HG02973 (cell line): ENCODE measurements around the gene TMEM165.

Source experiments
- ATAC-seq: cut with Tn5 transposase; IDR thresholded peaks from one replicate; pipeline ENCODE4 v1.9.1; 2021; ENCODE audit warnings: moderate library complexity; ENCODE audit not compliant: unreplicated experiment

Gene TMEM165

GRCh38 chr4:55367084-55367722 is 28.6 kb upstream of the TMEM165 start:
- ATAC-seq = no peak

DNA sequence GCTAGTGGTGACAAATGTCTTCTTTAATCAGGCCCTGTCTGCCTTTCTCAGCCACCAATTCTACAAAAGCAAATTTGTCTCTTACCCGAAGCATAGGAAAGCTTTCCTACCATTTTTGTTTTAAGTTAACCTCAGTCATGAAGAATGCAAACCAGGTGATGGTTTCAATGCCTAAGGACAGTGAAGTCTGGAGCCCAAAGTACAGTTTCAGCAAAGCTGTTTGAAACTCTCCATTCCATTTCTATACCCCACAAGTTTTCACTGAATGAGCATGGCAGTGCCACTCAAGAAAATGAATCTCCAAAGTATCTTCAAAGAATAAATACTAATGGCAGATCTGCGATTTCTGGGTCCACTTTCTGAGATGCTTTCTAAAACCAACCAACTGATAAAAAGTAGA is 25.8 kb upstream of the TMEM165 start:
- ATAC-seq = no peak

GRCh38 chr4:55372259-55372658 is 23.5 kb upstream of the TMEM165 start:
- ATAC-seq = no peak

DNA sequence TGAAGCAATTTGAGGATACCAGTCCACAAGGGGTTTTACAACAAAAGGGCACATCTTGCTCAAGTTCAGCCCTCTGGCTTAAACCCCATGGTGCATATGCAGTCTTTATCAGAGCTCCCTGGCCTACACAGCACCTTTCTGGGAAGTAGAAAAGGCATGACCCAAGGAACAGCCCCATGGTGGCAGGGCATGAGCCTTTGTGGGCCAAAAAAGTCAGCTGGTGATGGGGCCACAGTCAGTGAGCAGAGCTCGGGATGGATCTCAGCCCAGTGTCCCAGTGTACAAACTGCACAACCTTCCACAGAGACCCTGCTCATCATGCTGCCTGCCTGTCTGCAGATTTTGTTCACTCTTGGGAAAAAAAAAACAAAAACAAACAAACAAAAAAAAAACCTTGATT is 22.3 kb upstream of the TMEM165 start:
- ATAC-seq = no peak

- ATAC-seq = no peak
Observed at GRCh38 chr4:55376698-55377097, 19.1 kb upstream of the TMEM165 start.

DNA sequence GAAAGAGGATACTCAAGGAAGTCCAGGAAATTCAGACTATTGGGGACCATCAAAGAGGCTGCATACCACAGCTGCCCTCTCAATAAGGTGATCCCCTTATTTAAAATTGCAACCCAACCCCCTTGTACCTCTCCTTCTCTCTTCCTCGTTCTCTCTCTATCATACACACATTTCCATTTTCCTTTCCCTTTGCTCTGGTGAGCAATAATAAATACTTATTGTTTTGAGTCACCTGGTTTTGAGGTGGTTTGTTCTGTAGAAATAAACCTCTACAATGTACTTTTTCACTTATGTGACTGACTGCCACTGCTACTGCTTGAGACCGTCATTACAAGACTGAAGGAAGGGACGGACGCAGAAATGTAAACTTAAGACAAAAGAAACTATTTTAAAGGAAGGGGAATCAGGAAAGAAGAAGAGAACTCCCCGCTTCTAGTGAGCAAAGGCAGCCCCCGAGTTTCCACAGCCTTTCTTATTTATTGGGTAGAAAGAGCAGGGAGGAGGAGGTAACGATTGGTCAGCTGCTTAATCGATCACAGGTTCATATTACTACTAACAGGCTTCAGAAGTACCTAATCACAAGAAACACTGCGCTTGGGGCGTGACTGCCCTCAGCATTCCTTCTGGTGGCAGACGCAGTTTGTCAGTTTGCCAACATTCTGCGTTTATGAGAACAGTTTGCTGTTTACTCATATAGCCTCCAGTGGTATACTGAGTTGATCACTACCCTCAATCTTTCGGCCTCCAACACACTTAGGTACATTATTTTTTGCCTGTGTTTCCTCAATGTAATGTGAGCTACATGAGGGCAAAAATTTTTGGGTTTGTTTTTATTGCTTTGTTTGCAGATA is 16.9 kb upstream of the TMEM165 start:
- ATAC-seq = no peak

GRCh38 chr4:55380576-55380975 is 15.2 kb upstream of the TMEM165 start:
- ATAC-seq = no peak

- no peak for ATAC-seq
Observed at GRCh38 chr4:55381502-55381901, 14.3 kb upstream of the TMEM165 start.

GRCh38 chr4:55382488-55383003 is 13.2 kb upstream of the TMEM165 start:
- no peak for ATAC-seq

- ATAC-seq = no peak
Observed at GRCh38 chr4:55385201-55385649, 10.5 kb upstream of the TMEM165 start.

DNA sequence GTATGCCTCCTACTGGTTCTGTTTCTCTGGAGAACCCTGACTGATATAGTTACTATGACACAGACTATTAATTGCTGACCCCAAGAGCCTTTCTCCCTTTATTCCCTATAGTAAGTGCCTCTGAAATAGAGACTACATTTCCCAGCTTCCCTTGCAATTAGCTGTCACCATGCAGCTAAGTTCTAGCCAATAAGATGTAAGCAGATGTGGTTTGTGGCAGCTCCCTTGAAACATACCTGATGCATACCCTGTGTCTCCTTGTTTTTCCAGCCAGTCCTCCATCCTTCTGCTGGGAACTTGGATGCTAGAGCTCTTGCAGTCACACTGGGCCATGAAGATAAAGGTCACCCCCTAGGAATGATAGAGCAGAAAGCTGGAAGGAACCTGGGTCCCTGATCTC is 9.7 kb upstream of the TMEM165 start:
- peak; percentile 65 for ATAC-seq

DNA sequence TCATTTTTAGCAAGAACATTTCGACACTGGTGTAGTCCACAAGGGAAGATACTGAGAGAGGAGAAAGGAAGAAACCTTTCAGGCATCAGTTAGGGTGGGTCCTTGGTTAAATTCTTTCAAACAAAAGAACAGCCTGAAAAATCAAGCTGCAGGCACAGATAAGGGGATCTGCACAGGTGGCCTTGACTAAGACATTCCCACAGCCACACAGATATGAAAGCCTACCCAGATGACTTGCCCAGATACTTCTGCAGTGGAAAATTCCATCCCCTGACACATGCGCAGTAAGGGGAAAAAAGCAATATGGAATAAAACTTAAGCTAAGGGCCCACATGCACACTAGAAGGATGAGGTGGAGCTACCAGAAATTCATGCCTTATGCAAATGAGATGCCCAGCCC is 8.9 kb upstream of the TMEM165 start:
- no peak for ATAC-seq

- ATAC-seq = no peak
Observed at GRCh38 chr4:55393461-55394320, 2.1 kb upstream of the TMEM165 start.

- ATAC-seq = no peak
Observed at GRCh38 chr4:55395218-55395528, 584 bp upstream of the TMEM165 start.

GRCh38 chr4:55396308-55397125 is 760 bp downstream of the TMEM165 start:
- ATAC-seq = peak; percentile 22

DNA sequence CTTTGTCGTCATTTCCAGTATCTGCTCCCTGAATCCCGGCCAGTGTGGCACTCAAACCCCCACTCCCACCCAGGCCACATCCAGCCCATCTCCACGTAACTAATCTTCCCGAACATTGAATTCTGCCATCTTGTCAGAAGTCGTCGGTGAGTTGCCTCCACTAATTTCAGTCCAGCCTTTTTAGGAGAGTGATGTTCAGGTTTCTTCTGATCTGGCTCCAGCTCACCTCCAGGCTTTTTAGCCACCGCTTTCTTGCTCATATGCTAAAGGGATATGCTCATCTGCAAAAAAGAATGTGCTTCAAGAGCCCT is 1.3 kb downstream of the TMEM165 start:
- no peak for ATAC-seq

DNA sequence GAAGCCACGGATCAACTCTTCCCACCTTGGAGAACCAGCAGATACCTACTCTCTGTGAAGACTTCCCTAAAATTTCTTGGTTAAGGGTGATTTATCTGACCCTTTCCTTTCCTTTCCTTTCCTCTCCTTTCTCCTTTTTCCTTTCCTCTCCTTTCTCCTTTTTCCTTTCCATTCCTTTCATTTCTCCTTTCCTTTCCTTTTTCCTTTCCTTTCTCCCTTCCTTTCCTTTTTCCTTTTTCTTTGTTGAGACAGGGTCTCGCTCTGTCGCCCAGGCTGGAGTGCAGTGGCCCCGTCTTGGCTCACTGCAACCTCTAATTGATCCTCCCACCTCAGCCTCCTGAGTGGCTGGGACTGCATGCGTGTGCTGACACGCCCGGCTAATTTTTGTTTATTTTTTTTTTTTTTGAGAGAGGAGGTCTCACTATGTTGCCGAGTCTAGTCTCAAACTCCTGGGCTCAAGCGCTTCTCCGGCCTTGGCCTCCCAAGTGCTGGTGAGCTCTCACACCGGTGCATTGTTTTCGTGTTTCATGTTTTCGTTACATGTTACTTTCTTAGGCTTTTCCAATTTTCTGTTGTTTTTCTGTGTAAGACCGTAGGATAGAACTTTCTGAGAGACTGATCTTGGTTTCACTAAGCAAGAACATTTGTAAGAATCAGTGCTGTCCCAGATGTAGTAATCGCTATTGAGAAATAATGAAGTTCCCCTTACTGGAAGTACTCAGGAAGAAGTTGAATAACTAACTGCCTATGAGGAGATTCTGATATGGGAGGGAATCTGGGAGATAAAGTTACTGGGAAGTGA is 2.0 kb downstream of the TMEM165 start:
- ATAC-seq = no peak

DNA sequence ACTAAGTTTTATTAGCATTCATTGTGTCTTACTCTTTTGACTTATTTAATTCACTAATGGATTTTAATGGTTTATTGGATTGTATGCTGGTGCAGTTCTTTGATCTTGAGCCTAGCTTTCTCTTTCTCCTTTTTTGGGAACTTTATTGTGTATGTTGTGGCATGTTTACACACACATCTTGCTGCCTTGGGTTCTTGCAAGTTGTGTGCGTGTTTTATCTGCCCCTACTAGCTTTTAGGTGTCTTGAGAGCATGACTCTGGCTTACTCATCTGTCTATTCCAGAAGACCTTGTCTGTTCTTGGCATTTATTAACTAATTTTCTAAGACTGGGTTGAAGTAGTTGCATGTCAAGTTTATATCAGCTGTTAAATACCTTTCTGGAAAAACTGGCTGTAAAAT is 2.7 kb downstream of the TMEM165 start:
- ATAC-seq = no peak

DNA sequence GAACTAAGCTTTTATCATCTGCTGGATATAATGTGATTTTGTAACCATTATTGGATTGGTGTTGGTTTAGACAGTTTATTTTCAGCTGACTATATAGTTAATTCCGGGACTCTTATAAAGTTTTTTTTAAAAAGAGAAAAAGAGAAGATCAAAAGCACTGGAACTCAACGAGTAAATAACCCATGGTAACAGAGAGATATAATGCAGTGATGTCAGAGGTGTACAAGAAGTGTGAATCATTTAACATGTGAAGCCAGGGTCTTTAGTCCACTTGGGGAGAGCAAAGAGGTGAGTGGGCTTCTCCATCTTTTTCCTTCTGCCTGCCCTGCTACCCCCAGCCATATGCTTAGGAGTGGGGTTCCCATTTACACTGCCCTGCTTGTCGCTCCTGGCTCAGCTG is 3.2 kb downstream of the TMEM165 start:
- no peak for ATAC-seq

DNA sequence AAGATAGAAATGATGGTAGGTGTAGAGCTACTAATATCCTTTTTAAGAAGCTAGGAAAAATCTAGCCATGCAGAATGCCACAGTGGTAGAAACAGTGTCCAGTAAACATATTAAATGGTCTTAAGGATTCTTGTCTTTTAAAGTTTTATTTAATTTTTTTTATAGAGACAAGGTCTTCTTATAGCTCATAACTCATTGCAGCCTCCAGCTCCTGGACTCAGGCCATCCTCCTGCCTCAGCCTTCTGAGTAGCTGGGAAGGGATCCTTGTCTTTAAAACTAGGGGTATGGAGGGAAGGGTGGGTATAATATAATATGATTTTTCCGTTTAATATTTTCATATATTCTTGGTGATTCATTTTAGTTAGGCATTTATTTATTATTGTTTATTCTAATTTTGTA is 3.8 kb downstream of the TMEM165 start:
- ATAC-seq = no peak
